ENCODE measurements around the gene FBXO22. TPM values are rescaled to one million over a fixed set of nuclear protein-coding genes. Genes with fewer than 3 reads are reported as not detected.

FBXO22 gene
- polyA plus RNA-seq, 1 of the 3 experiments (the other 2 are of a cell fraction), result 34.8 TPM

DNA sequence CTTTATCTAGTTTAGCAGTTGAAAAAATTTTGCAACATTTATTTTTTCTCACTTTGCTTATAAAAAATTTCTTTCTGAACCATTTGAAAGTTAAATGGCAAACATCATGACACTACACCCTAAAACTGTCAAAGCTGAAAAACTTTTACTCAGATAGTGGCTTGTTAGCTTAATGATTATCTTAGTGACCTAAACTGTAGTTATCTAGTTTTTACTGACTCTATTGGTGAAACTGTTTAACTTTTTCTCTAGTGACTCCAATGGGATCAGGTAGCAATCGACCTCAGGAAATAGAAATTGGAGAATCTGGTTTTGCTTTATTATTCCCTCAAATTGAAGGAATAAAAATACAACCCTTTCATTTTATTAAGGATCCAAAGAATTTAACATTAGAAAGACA lies 13.3 kb downstream of the FBXO22 start:
- Histone ChIP-seq H4K20me1 (ENCODE audit: insufficient read depth) (peaks cover 11% of the 10 kb centered on the region), H2AFZ (ENCODE audit: low read depth) (no peak overlapping the region), H3K36me3 (replicated peaks in 1 of 2; ENCODE audit: control insufficient read depth in 1 of 2, insufficient read depth in 2 of 2, low read length in 1 of 2) (peaks cover 46 to 57% of the 10 kb centered on the region in 2 experiments), H3K79me2 (ENCODE audit: insufficient read depth) (peaks cover 73% of the 10 kb centered on the region), H3K9me2 (no peaks in the 10 kb centered on the region), H3K9me3 (no peaks in the 10 kb centered on the region), H3K27me3 (ENCODE audit: insufficient read depth) (no peaks in the 10 kb centered on the region), H3K4me1 (ENCODE audit: control insufficient read depth in 1 of 2, insufficient read depth in 2 of 2, low read depth in 1 of 2, low read length in 1 of 2) (peaks cover 0 to 3% of the 10 kb centered on the region in 2 experiments; a peak in 1 of 4 replicates), H3K9ac (no peak overlapping the region), H3F3A (replicated peaks; ENCODE audit: insufficient read depth) (peaks cover 8% of the 10 kb centered on the region), H3K4me2 (no peak overlapping the region), H3K4me3 (ENCODE audit: low read depth in 2 of 2, low read length in 1 of 2) (no peak overlapping the region), H3K27ac (ENCODE audit: low read depth in 2 of 2, low read length in 1 of 2) (no peak overlapping the region)
- WGBS (ENCODE audit: low lambda C conversion rate), result 94% methylated on average over 1 of the region's 1 CpG
- no peak for DNase-seq
- no peak for TF ChIP-seq SIN3A (IDR thresholded peaks at IDR 0.05; ENCODE audit: borderline replicate concordance, low read depth, low read length)
- CTCF ChIA-PET, result no interaction called here
- POLR2A ChIA-PET, result no interaction called here

DNA sequence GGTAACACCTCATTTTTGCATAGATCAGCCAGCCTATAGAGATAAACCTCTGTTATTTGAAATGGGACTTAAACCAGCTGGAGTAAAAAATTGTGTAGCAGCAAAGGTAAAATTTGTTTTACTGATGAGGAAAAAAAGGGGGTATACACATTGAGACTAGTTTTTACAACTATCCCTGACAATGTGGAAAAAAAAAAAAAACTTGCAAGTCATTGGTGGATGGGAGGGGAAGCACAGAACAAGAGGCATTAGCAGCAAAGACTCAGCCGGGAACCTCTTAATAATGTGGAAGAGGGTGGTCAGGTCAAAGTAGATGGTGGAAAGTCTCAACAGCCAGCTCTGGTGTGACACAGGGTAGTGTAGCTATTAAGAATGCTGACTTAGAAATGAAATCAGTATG lies 14.5 kb downstream of the FBXO22 start:
- H4K20me1 ChIP-seq (ENCODE audit: insufficient read depth), result peaks cover 20% of the 10 kb centered on the region
- peaks cover 8% of the 10 kb centered on the region for H3F3A ChIP-seq (replicated peaks; ENCODE audit: insufficient read depth)
- H3K9me2 ChIP-seq, result no peaks in the 10 kb centered on the region
- no peak overlapping the region for H2AFZ ChIP-seq (ENCODE audit: low read depth)
- H3K27ac ChIP-seq (ENCODE audit: low read depth in 2 of 2, low read length in 1 of 2), result no peak overlapping the region
- peaks cover 49 to 53% of the 10 kb centered on the region in 2 experiments for H3K36me3 ChIP-seq (replicated peaks in 1 of 2; ENCODE audit: control insufficient read depth in 1 of 2, insufficient read depth in 2 of 2, low read length in 1 of 2)
- H3K4me2 ChIP-seq, result no peak overlapping the region
- H3K27me3 ChIP-seq (ENCODE audit: insufficient read depth), result no peaks in the 10 kb centered on the region
- peaks cover 5 to 9% of the 10 kb centered on the region in 2 experiments; a peak in 2 of 4 replicates for H3K4me1 ChIP-seq (ENCODE audit: control insufficient read depth in 1 of 2, insufficient read depth in 2 of 2, low read depth in 1 of 2, low read length in 1 of 2)
- H3K9me3 ChIP-seq, result no peaks in the 10 kb centered on the region
- H3K79me2 ChIP-seq (ENCODE audit: insufficient read depth), result peaks cover 72% of the 10 kb centered on the region
- H3K4me3 ChIP-seq (ENCODE audit: low read depth in 2 of 2, low read length in 1 of 2), result no peak overlapping the region
- no peak for TF ChIP-seq CHD2 (IDR thresholded peaks at IDR 0.05; ENCODE audit: low read length, partially characterized antibody)
- TF ChIP-seq RAD21 (IDR thresholded peaks at IDR 0.05; ENCODE audit: low read length), result no peak
- TF ChIP-seq RCOR1 (IDR thresholded peaks at IDR 0.05; ENCODE audit: low read length), result no peak
- no peak for TF ChIP-seq GATA2 (CRISPR knock-in tag; IDR thresholded peaks at IDR 0.05)
- no peak for TF ChIP-seq EZH2phosphoT487 (IDR thresholded peaks at IDR 0.05; ENCODE audit: borderline replicate concordance, low read depth)
- no peak for TF ChIP-seq FOXM1 (IDR thresholded peaks at IDR 0.05; ENCODE audit: low read depth)
- TF ChIP-seq FOXJ3 (CRISPR knock-in tag; IDR thresholded peaks at IDR 0.05), result no peak
- TF ChIP-seq TEAD4 (IDR thresholded peaks at IDR 0.05; ENCODE audit: borderline replicate concordance, insufficient read depth), result no peak
- no peak for TF ChIP-seq SIN3A (IDR thresholded peaks at IDR 0.05; ENCODE audit: borderline replicate concordance, low read depth, low read length)
- no peak for TF ChIP-seq TCF12 (IDR thresholded peaks at IDR 0.05)
- TF ChIP-seq POLR2AphosphoS5 (IDR thresholded peaks at IDR 0.05; ENCODE audit: low read depth, low read length), result no peak
- ChIA-PET POLR2A (no interaction called here), CTCF (interaction anchor here (1.2 to 4.4 kb wide), 2 partner anchors 11 to 132 kb away, joined by 6 to 20 read pairs; no protein-coding TSS in a partner anchor)
- H3K9ac ChIP-seq, result no peak overlapping the region
- WGBS (ENCODE audit: low lambda C conversion rate), result 95% methylated on average over 1 of the region's 1 CpG
- no peak for DNase-seq

GRCh38 chr15:75920079-75920478 lies 16.4 kb downstream of the FBXO22 start:
- Histone ChIP-seq H3K4me3 (ENCODE audit: low read depth in 2 of 2, low read length in 1 of 2) (no peak overlapping the region), H2AFZ (ENCODE audit: low read depth) (no peak overlapping the region), H4K20me1 (ENCODE audit: insufficient read depth) (peaks cover 38% of the 10 kb centered on the region), H3K36me3 (replicated peaks in 1 of 2; ENCODE audit: control insufficient read depth in 1 of 2, insufficient read depth in 2 of 2, low read length in 1 of 2) (peaks cover 38 to 48% of the 10 kb centered on the region in 2 experiments), H3K9me2 (no peaks in the 10 kb centered on the region), H3K9ac (no peak overlapping the region), H3K79me2 (ENCODE audit: insufficient read depth) (peaks cover 73% of the 10 kb centered on the region), H3K9me3 (no peaks in the 10 kb centered on the region), H3K4me2 (no peak overlapping the region), H3K27ac (ENCODE audit: low read depth in 2 of 2, low read length in 1 of 2) (no peak overlapping the region), H3F3A (replicated peaks; ENCODE audit: insufficient read depth) (peaks cover 8% of the 10 kb centered on the region), H3K27me3 (ENCODE audit: insufficient read depth) (no peaks in the 10 kb centered on the region), H3K4me1 (ENCODE audit: control insufficient read depth in 1 of 2, insufficient read depth in 2 of 2, low read depth in 1 of 2, low read length in 1 of 2) (peaks cover 9% of the 10 kb centered on the region in 2 experiments; a peak in 2 of 4 replicates)
- ChIA-PET POLR2A (no interaction called here), CTCF (interaction anchor here (0.7 to 4.4 kb wide), 3 partner anchors 9 to 596 kb away, joined by 3 to 20 read pairs (median 6); no protein-coding TSS in a partner anchor)
- no peak for DNase-seq
- 100% methylated on average over 1 of the region's 1 CpG for WGBS (ENCODE audit: low lambda C conversion rate)
- no peak for TF ChIP-seq MEF2A (IDR thresholded peaks at IDR 0.05; ENCODE audit: borderline replicate concordance, low read depth)
- TF ChIP-seq, protein P1, sequence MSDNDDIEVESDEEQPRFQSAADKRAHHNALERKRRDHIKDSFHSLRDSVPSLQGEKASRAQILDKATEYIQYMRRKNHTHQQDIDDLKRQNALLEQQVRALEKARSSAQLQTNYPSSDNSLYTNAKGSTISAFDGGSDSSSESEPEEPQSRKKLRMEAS (IDR thresholded peaks at IDR 0.05; ENCODE audit: low read depth), result no peak
- TF ChIP-seq POLR2AphosphoS5 (IDR thresholded peaks at IDR 0.05; ENCODE audit: low read depth, low read length), result no peak
- TF ChIP-seq, protein P2, sequence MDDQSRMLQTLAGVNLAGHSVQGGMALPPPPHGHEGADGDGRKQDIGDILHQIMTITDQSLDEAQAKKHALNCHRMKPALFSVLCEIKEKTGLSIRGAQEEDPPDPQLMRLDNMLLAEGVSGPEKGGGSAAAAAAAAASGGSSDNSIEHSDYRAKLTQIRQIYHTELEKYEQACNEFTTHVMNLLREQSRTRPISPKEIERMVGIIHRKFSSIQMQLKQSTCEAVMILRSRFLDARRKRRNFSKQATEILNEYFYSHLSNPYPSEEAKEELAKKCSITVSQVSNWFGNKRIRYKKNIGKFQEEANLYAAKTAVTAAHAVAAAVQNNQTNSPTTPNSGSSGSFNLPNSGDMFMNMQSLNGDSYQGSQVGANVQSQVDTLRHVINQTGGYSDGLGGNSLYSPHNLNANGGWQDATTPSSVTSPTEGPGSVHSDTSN (IDR thresholded peaks at IDR 0.05), result no peak
- TF ChIP-seq JUND (IDR thresholded peaks at IDR 0.05), result no peak
- no peak for TF ChIP-seq TCF12 (IDR thresholded peaks at IDR 0.05)
- TF ChIP-seq SIN3A (IDR thresholded peaks at IDR 0.05; ENCODE audit: borderline replicate concordance, low read depth, low read length), result no peak
- no peak for TF ChIP-seq SMC3 (IDR thresholded peaks at IDR 0.05; ENCODE audit: low read depth, low read length)
- TF ChIP-seq MXI1 (IDR thresholded peaks at IDR 0.05; ENCODE audit: low read depth, low read length), result no peak
- TF ChIP-seq ELF1 (IDR thresholded peaks at IDR 0.05), result no peak
- no peak for TF ChIP-seq RXRA (IDR thresholded peaks at IDR 0.05; ENCODE audit: borderline replicate concordance, low read depth)
- TF ChIP-seq ZBTB33 (IDR thresholded peaks at IDR 0.05; ENCODE audit: borderline replicate concordance, low read depth), result no peak
- no peak for TF ChIP-seq TAF1 (IDR thresholded peaks at IDR 0.05; ENCODE audit: borderline replicate concordance, low read depth, low read length)
- TF ChIP-seq CHD2 (IDR thresholded peaks at IDR 0.05; ENCODE audit: low read length, partially characterized antibody), result no peak
- TF ChIP-seq TEAD4 (IDR thresholded peaks at IDR 0.05; ENCODE audit: borderline replicate concordance, insufficient read depth), result no peak

Measured in SK-N-SH (cell line).